Activated CD8-positive, alpha-beta T cell treated with anti-CD3 and anti-CD28 coated beads, Interleukin-2, amount 10 ng/mL, durations not matched to agents 7 days and 5 days (primary cell): ENCODE measurements around the gene PMM2. TPM values are rescaled to one million over a fixed set of nuclear protein-coding genes. Genes with fewer than 3 reads are reported as not detected.
A peak's percentile ranks its signal among the peaks of the same experiment; 100 is the strongest.
"Not testable (repeated sequence)": the region's sequence is repeated elsewhere in the genome, so short reads cannot be mapped to it uniquely, and the experiment has no call there.

Experiments used
- ATAC-seq: fragments of 150-1000 bp; cut with Tn5 transposase; one replicate; pipeline ENCODE4 v1.10.0; 2021; ENCODE audit warnings: moderate library complexity
- CTCF ChIA-PET: fragments of 350-600 bp; sonication (Branson Sonifier 250); formaldehyde crosslinking; loops from one replicate; lab custom pipeline; 2021; ENCODE audit warnings: antibody characterized with exemption; lab: Charles Lee
- POLR2A ChIA-PET: fragments of 350-600 bp; sonication (Branson Sonifier 250); formaldehyde crosslinking; loops from one replicate; lab custom pipeline; 2021; ENCODE audit warnings: antibody characterized with exemption; lab: Charles Lee
- DNase-seq: peaks from one replicate; pipeline ENCODE4 v3.0.0-alpha.2; 2020
- H3K27ac Mint-ChIP-seq: one replicate; pipeline ENCODE4 v1.8.0; 2021; ENCODE audit warnings: mild to moderate bottlenecking, mixed read lengths
- H3K27me3 Mint-ChIP-seq: one replicate; pipeline ENCODE4 v1.8.0; 2021; ENCODE audit warnings: low read depth, mixed read lengths
- H3K36me3 Mint-ChIP-seq: one replicate; pipeline ENCODE4 v1.8.0; 2021; ENCODE audit warnings: low read depth, mixed read lengths
- H3K4me1 Mint-ChIP-seq: one replicate; pipeline ENCODE4 v1.8.0; 2021; ENCODE audit warnings: low read depth, mixed read lengths
- H3K4me3 Mint-ChIP-seq: one replicate; pipeline ENCODE4 v1.8.0; 2021; ENCODE audit warnings: mild to moderate bottlenecking, mixed read lengths
- H3K9me3 Mint-ChIP-seq: one replicate; pipeline ENCODE4 v1.8.0; 2022; ENCODE audit warnings: mixed read lengths; ENCODE audit not compliant: insufficient read depth
- total RNA-seq, 2 experiments: library from RNA; stranded (reverse); gene quantifications; one replicate each; pipeline ENCODE4 v1.2.3, GENCODE V29; 2021

The PMM2 gene
- total RNA-seq, 2 experiments from 2014 or later, result 36.9 to 37.6 TPM

- peak overlapping the region; percentile 38 for H3K4me3 Mint-ChIP-seq
- ChIA-PET CTCF (interaction anchor here (1.2 kb wide), 1 partner anchor 16 kb away, joined by 4 read pairs; no protein-coding TSS in a partner anchor), POLR2A (interaction anchor here (0.5 to 1.2 kb wide), 4 partner anchors 10 to 95 kb away, joined by 3 to 4 read pairs (median 3); partner anchors contain the start of genes PMM2 and TMEM186)
- H3K27me3 Mint-ChIP-seq, result no peaks in the 10 kb centered on the region
- no peaks in the 10 kb centered on the region for H3K9me3 Mint-ChIP-seq
- H3K36me3 Mint-ChIP-seq, result peaks cover 50% of the 10 kb centered on the region
- H3K27ac Mint-ChIP-seq, result peak overlapping the region; percentile 61
- DNase-seq (no peak), ATAC-seq (no peak)
- peaks cover 48% of the 10 kb centered on the region for H3K4me1 Mint-ChIP-seq
Measured at GRCh38 chr16:8864480-8865110, 67.0 kb downstream of the PMM2 start.

DNA sequence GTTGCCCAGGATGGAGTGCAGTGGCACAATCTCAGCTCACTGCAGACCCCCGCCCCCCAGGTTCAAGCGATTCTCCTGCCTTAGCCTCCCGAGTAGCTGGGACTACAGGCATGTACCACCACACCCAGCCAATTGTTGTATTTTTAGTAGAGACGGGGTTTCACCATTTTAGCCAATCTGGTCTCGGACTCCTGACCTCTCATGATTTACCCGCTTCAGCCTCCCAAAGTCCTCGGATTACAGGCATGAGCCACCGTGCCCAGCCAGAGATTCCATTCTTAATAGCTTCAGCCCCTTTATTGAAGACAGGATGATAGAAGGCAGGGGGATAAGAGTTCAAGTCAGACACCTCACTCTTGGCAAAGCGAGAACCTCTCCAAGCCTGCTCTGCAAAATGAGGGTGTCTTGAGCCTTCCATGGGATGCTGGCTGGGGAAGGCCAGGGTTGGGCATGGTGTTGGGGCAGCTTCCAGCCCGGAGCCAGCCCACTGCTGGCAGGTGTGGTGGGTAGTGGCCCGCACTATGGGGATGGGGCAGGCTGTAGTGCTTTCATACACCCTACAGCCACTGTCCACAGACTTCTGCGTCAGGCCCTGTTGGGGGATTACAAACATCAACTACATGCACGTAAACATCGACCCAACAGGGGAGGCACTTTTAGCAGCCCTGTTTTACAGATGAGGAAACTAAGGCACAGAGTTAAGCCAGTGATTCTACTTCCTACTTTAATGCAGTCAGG lies 67.7 kb downstream of the PMM2 start:
- Mint-ChIP-seq H3K27ac (peak overlapping the region; percentile 71), H3K27me3 (no peaks in the 10 kb centered on the region), H3K9me3 (no peaks in the 10 kb centered on the region), H3K4me3 (peak overlapping the region; percentile 88), H3K4me1 (peaks cover 51% of the 10 kb centered on the region), H3K36me3 (peaks cover 47% of the 10 kb centered on the region)
- ATAC-seq (no peak), DNase-seq (no peak)
- POLR2A ChIA-PET, result interaction anchor here (0.5 to 1.0 kb wide), 3 partner anchors 11 to 94 kb away, joined by 3 read pairs; partner anchors contain the start of genes PMM2 and TMEM186
- CTCF ChIA-PET, result interaction anchor here (1.2 kb wide), 1 partner anchor 16 kb away, joined by 4 read pairs; no protein-coding TSS in a partner anchor

GRCh38 chr16:8866118-8866883 lies 68.7 kb downstream of the PMM2 start:
- Mint-ChIP-seq H3K4me1 (peaks cover 59% of the 10 kb centered on the region), H3K9me3 (no peaks in the 10 kb centered on the region), H3K27ac (peak overlapping the region; percentile 71), H3K4me3 (peak overlapping the region; percentile 88), H3K36me3 (peaks cover 45% of the 10 kb centered on the region), H3K27me3 (no peaks in the 10 kb centered on the region)
- ATAC-seq, result no peak
- DNase-seq, result no peak
- POLR2A ChIA-PET, result interaction anchor here (1.0 kb wide), 1 partner anchor 69 kb away, joined by 3 read pairs; the partner anchor contains the start of genes PMM2 and TMEM186
- CTCF ChIA-PET, result interaction anchor here (1.2 to 3.2 kb wide), 2 partner anchors 14 to 15 kb away, joined by 4 to 25 read pairs; no protein-coding TSS in a partner anchor

- no peak for DNase-seq
- H3K27ac Mint-ChIP-seq, result peak overlapping the region; percentile 94
- no peaks in the 10 kb centered on the region for H3K27me3 Mint-ChIP-seq
- no peak for ATAC-seq
- peak overlapping the region; percentile 88 for H3K4me3 Mint-ChIP-seq
- H3K4me1 Mint-ChIP-seq, result peaks cover 61% of the 10 kb centered on the region
- H3K36me3 Mint-ChIP-seq, result peaks cover 44% of the 10 kb centered on the region
- POLR2A ChIA-PET, result interaction anchor here (1.0 to 2.8 kb wide), 3 partner anchors 17 to 69 kb away, joined by 3 to 35 read pairs (median 29); partner anchors contain the start of genes PMM2 and TMEM186
- CTCF ChIA-PET, result interaction anchor here (3.2 kb wide), 1 partner anchor 13 kb away, joined by 25 read pairs; no protein-coding TSS in a partner anchor
- no peaks in the 10 kb centered on the region for H3K9me3 Mint-ChIP-seq
Measured at GRCh38 chr16:8866884-8867215, 69.2 kb downstream of the PMM2 start.

DNA sequence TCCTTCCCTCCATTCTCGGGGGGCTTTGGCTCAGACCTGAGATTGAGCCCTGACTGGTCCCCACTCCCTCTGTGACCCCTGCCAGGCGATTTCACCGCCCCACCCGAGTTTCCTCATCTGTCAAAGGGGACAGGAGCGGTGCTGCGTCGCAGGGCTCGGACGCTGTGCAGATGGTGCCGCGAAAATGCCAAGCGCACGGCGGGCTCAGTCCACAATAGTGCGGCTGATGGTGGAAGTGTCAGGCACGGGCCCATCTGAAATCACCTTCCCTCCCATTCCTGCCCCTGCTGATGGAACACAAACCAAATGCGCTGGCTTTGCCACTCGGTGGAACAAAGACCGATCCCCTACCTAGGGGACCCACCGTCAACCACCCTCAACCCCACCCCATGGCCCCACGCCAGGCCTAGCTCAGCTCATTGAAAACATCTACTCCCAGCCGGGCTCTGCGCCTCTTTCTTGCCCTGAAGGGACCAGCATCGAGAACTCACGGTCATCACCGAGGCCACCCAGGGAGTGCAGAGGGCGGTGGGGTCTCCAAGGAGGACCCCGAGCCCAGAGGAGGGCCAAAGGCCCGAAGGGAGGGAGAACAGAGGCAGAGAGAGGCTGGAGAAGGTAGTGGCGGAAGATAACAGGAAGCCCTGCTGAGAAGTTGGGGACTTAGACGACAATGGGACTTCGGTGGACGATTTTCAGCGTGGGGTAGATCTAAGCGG lies 69.7 kb downstream of the PMM2 start:
- CTCF ChIA-PET, result interaction anchor here (2.6 to 3.2 kb wide), 2 partner anchors 13 to 14 kb away, joined by 6 to 25 read pairs; no protein-coding TSS in a partner anchor
- no peaks in the 10 kb centered on the region for H3K9me3 Mint-ChIP-seq

GRCh38 chr16:8867932-8868415 lies 70.3 kb downstream of the PMM2 start:
- Mint-ChIP-seq H3K4me3 (peak overlapping the region; percentile 88), H3K4me1 (peaks cover 54% of the 10 kb centered on the region), H3K27ac (peak overlapping the region; percentile 94), H3K9me3 (no peaks in the 10 kb centered on the region), H3K36me3 (peaks cover 37% of the 10 kb centered on the region), H3K27me3 (no peaks in the 10 kb centered on the region)
- no peak for ATAC-seq
- peak; percentile 89 for DNase-seq
- POLR2A ChIA-PET, result interaction anchor here (0.6 to 2.8 kb wide), 19 partner anchors 8 to 301 kb away, joined by 3 to 35 read pairs (median 6); partner anchors contain the start of genes HAPSTR1, PMM2 and TMEM186
- CTCF ChIA-PET, result interaction anchor here (0.8 to 3.2 kb wide), 5 partner anchors 12 to 223 kb away, joined by 4 to 25 read pairs (median 5); partner anchors contain the start of gene HAPSTR1

More for the DNA sequence above, 69.7 kb downstream of the PMM2 start:
- peaks cover 42% of the 10 kb centered on the region for H3K36me3 Mint-ChIP-seq
- peak overlapping the region; percentile 88 for H3K4me3 Mint-ChIP-seq
- H3K4me1 Mint-ChIP-seq, result peaks cover 57% of the 10 kb centered on the region
- H3K27ac Mint-ChIP-seq, result peak overlapping the region; percentile 94
- POLR2A ChIA-PET, result interaction anchor here (0.6 to 2.8 kb wide), 8 partner anchors 7 to 194 kb away, joined by 3 to 35 read pairs (median 10); partner anchors contain the start of genes PMM2 and TMEM186
- ATAC-seq (peak; percentile 6), DNase-seq (no peak)
- H3K27me3 Mint-ChIP-seq, result no peaks in the 10 kb centered on the region

- Mint-ChIP-seq H3K27ac (peak within 1 kb of the TSS; percentile 94), H3K4me3 (peak within 1 kb of the TSS; percentile 93), H3K9me3 (no peaks in the 10 kb centered on the region), H3K27me3 (no peaks in the 10 kb centered on the region), H3K36me3 (peaks cover 37% of the 10 kb centered on the region), H3K4me1 (peaks cover 57% of the 10 kb centered on the region)
- ChIA-PET POLR2A (interaction anchor here (0.6 to 2.8 kb wide), 29 partner anchors 9 to 301 kb away, joined by 3 to 35 read pairs (median 4); partner anchors contain the start of genes HAPSTR1, PMM2 and TMEM186), CTCF (interaction anchor here (0.8 to 3.2 kb wide), 9 partner anchors 10 to 301 kb away, joined by 3 to 25 read pairs (median 4); partner anchors contain the start of genes HAPSTR1 and TMEM186)
- DNase-seq, result peak; percentile 91
- ATAC-seq, result peak; percentile 83
Measured at GRCh38 chr16:8868416-8869211, 71.0 kb downstream of the PMM2 start, which contains the start of gene CARHSP1. Gene CARHSP1 (minus strand): TSS chr16:8869006. CDS start chr16:8859328, 9,678 bp downstream.

- no peaks in the 10 kb centered on the region for H3K27me3 Mint-ChIP-seq
- no peak for DNase-seq
- ChIA-PET CTCF (interaction anchor here (0.9 to 3.3 kb wide), 9 partner anchors 9 to 302 kb away, joined by 3 to 34 read pairs (median 4); partner anchors contain the start of genes HAPSTR1, LITAFD and TMEM186), POLR2A (interaction anchor here (0.5 to 2.8 kb wide), 26 partner anchors 9 to 302 kb away, joined by 3 to 35 read pairs (median 4); partner anchors contain the start of genes HAPSTR1, PMM2 and TMEM186)
- H3K9me3 Mint-ChIP-seq, result no peaks in the 10 kb centered on the region
- H3K36me3 Mint-ChIP-seq, result peaks cover 30% of the 10 kb centered on the region
- peaks cover 56% of the 10 kb centered on the region for H3K4me1 Mint-ChIP-seq
- no peak for ATAC-seq
- H3K4me3 Mint-ChIP-seq, result peak overlapping the region; percentile 93
- H3K27ac Mint-ChIP-seq, result peak overlapping the region; percentile 94
Measured at GRCh38 chr16:8869212-8869987, 71.8 kb downstream of the PMM2 start.

DNA sequence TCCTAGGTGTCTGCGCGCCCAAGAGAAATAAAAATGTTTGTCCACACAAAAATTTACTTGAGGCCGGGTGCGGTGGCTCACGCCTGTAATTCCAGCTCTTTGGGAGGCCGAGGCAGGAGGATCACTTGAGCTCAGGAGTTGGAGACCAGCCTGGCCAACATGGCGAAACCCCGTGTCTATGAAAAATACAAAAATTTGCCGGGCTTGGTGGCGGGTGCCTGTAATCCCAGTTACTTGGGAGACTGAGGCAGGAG lies 72.3 kb downstream of the PMM2 start:
- H3K27ac Mint-ChIP-seq, result peak overlapping the region; percentile 94
- H3K9me3 Mint-ChIP-seq, H3K27me3 Mint-ChIP-seq, ATAC-seq, DNase-seq: not testable (repeated sequence)
- ChIA-PET POLR2A (interaction anchor here (0.5 to 2.7 kb wide), 4 partner anchors 15 to 277 kb away, joined by 3 to 20 read pairs (median 12); partner anchors contain the start of gene HAPSTR1), CTCF (interaction anchor here (1.3 to 3.3 kb wide), 3 partner anchors 10 to 67 kb away, joined by 3 to 34 read pairs (median 6); partner anchors contain the start of gene LITAFD)
- peak overlapping the region; percentile 93 for H3K4me3 Mint-ChIP-seq
- H3K36me3 Mint-ChIP-seq, result peaks cover 28% of the 10 kb centered on the region
- H3K4me1 Mint-ChIP-seq, result peaks cover 58% of the 10 kb centered on the region
